Stromal cell of bone marrow (primary cell): ENCODE measurements around the gene USP3.
A peak's percentile ranks its signal among the peaks of the same experiment; 100 is the strongest.

Experiments used
- DNase-seq: peaks from one replicate; pipeline ENCODE4 v3.0.0-alpha.2; 2012; ENCODE audit warnings: low read depth

USP3 gene

GRCh38 chr15:63544258-63545026 lies 40.0 kb downstream of the USP3 start:
- DNase-seq, result no peak

GRCh38 chr15:63545520-63545919 lies 41.1 kb downstream of the USP3 start:
- no peak for DNase-seq

GRCh38 chr15:63551400-63551799 lies 47.0 kb downstream of the USP3 start:
- DNase-seq, result peak; percentile 18

- peak; percentile 92 for DNase-seq
Observed at GRCh38 chr15:63553388-63553791, 49.0 kb downstream of the USP3 start.

- no peak for DNase-seq
Observed at GRCh38 chr15:63554337-63554927, 50.0 kb downstream of the USP3 start.

- no peak for DNase-seq
Observed at GRCh38 chr15:63555507-63555906, 51.1 kb downstream of the USP3 start.

GRCh38 chr15:63556246-63556645 lies 51.9 kb downstream of the USP3 start:
- no peak for DNase-seq

GRCh38 chr15:63556736-63557135 lies 52.3 kb downstream of the USP3 start:
- DNase-seq, result no peak

- DNase-seq, result no peak
Observed at GRCh38 chr15:63559753-63560152, 55.4 kb downstream of the USP3 start.

GRCh38 chr15:63560741-63561448 lies 56.5 kb downstream of the USP3 start:
- DNase-seq, result no peak

GRCh38 chr15:63564093-63564492 lies 59.7 kb downstream of the USP3 start:
- DNase-seq, result no peak

- DNase-seq, result no peak
Observed at GRCh38 chr15:63565536-63566186, 61.3 kb downstream of the USP3 start.

GRCh38 chr15:63572749-63573464 lies 68.5 kb downstream of the USP3 start:
- no peak for DNase-seq

- DNase-seq, result no peak
Observed at GRCh38 chr15:63573533-63573932, 69.1 kb downstream of the USP3 start.

GRCh38 chr15:63575312-63575711 lies 70.9 kb downstream of the USP3 start:
- no peak for DNase-seq

- DNase-seq, result no peak
Observed at GRCh38 chr15:63576441-63576840, 72.0 kb downstream of the USP3 start.

GRCh38 chr15:63582179-63582578 lies 77.8 kb downstream of the USP3 start:
- DNase-seq, result no peak

GRCh38 chr15:63582718-63583426 lies 78.5 kb downstream of the USP3 start:
- DNase-seq, result peak; percentile 80

GRCh38 chr15:63586790-63587189 lies 82.4 kb downstream of the USP3 start:
- no peak for DNase-seq

- DNase-seq, result no peak
Observed at GRCh38 chr15:63587527-63587926, 83.1 kb downstream of the USP3 start.

GRCh38 chr15:63588826-63589225 lies 84.4 kb downstream of the USP3 start:
- DNase-seq, result no peak
